ENCODE results near the gene ST7. TPM values are rescaled to one million over a fixed set of nuclear protein-coding genes. Genes with fewer than 3 reads are reported as not detected.

ST7 gene
- total RNA-seq, 1 experiment from 2014 or later, result 12.9 TPM

DNA sequence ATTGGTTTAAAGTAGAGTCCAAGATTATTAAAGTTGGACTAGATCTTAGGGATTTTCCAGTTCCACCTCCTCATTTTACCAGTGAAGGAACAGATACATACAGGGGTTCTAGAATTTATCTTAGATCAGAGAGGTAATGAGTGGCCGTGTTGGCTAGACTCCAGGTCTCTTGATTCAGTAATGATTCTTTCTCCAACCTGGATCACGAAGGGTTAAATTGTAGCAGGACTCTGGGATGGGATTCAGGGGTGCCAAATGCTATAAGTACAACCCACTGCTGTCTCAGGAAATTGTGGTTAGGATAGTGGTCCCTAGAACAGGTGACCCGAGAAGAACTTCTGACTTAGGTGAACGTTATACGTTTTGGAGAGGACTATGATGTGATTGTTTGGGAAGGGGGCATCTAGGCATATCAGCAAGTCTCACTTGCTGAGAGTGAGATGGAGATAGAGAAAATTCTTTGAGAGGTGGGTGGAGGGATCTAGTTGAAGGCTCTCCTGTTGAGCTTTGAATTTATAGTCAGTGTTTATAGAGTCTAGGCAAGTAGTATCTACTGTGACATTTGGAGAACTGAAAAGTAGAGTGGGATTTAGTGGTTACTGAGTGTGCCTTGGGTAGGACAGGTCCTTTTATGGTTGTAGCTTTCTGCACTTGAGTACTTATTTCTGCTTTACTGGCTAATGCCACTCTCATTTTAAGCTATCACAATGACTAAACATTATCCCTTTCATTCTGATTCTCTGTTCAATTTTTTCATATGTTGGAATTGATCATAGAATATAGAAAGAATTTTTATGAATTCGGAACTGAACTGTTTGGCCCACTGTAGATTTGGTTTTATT, 58.3 kb downstream of the ST7 start:
- Histone ChIP-seq H3K18ac (ENCODE audit: insufficient read length, low read depth, low read length) (no peak overlapping the region), H3T11ph (ENCODE audit: low read length) (no peak overlapping the region), H3K14ac (ENCODE audit: insufficient read depth, low read length) (no peak overlapping the region), H3K4me1 (ENCODE audit: insufficient read depth, low read length) (no peaks in the 10 kb centered on the region; the same call in none of the 2 replicates), H2BK15ac (ENCODE audit: low read depth, low read length) (no peak overlapping the region), H3K23me2 (ENCODE audit: insufficient read length, low read depth, low read length, poor library complexity, severe bottlenecking) (no peaks in the 10 kb centered on the region), H3K79me1 (ENCODE audit: insufficient read depth, low read depth, low read length, poor library complexity, severe bottlenecking) (no peaks in the 10 kb centered on the region), H2BK5ac (ENCODE audit: insufficient read length, low read length) (no peak overlapping the region), H3K23ac (ENCODE audit: insufficient read length, low read depth, low read length) (no peak overlapping the region), H2BK12ac (ENCODE audit: insufficient read length, low read depth, low read length) (no peak overlapping the region), H2AFZ (ENCODE audit: low read length) (no peak overlapping the region), H3K79me2 (ENCODE audit: insufficient read depth, low read length) (no peaks in the 10 kb centered on the region; the same call in 1 of the 2 replicates), H4K5ac (ENCODE audit: insufficient read length, low read depth, low read length) (no peak overlapping the region), H2BK120ac (ENCODE audit: low read depth, low read length, poor library complexity, severe bottlenecking) (no peak overlapping the region), H3K9ac (ENCODE audit: extremely low read depth, insufficient read length, low read length) (no peak overlapping the region), H3K56ac (ENCODE audit: insufficient read length, low read depth, low read length) (no peak overlapping the region), H3K27me3 (ENCODE audit: insufficient read depth, low read length) (no peaks in the 10 kb centered on the region), H4K8ac (replicated peaks; ENCODE audit: insufficient read length, low read depth, low read length) (no peak overlapping the region), H3K4me2 (ENCODE audit: insufficient read depth, insufficient read length, low read length) (no peak overlapping the region), H2AK5ac (ENCODE audit: insufficient read length, low read length) (no peak overlapping the region), H3K4ac (ENCODE audit: low read depth, low read length) (no peak overlapping the region), H3K27ac (ENCODE audit: insufficient read length, low read depth, low read length) (no peak overlapping the region), H4K20me1 (ENCODE audit: control insufficient read depth, insufficient read depth, insufficient read length) (no peaks in the 10 kb centered on the region), H4K91ac (ENCODE audit: insufficient read length, low read depth, low read length) (no peak overlapping the region), H3K9me3 (ENCODE audit: control insufficient read depth, low read depth, low read length) (no peaks in the 10 kb centered on the region), H2BK20ac (ENCODE audit: low read depth, low read length, poor library complexity, severe bottlenecking) (no peak overlapping the region)
- H3K9me3 Mint-ChIP-seq, result no peaks in the 10 kb centered on the region
- H3K4me1 Mint-ChIP-seq, result peaks cover 7 to 8% of the 10 kb centered on the region in 2 experiments; a peak in 3 of 4 replicates
- DNase-seq, result no peak
- TF ChIP-seq, protein P1, sequence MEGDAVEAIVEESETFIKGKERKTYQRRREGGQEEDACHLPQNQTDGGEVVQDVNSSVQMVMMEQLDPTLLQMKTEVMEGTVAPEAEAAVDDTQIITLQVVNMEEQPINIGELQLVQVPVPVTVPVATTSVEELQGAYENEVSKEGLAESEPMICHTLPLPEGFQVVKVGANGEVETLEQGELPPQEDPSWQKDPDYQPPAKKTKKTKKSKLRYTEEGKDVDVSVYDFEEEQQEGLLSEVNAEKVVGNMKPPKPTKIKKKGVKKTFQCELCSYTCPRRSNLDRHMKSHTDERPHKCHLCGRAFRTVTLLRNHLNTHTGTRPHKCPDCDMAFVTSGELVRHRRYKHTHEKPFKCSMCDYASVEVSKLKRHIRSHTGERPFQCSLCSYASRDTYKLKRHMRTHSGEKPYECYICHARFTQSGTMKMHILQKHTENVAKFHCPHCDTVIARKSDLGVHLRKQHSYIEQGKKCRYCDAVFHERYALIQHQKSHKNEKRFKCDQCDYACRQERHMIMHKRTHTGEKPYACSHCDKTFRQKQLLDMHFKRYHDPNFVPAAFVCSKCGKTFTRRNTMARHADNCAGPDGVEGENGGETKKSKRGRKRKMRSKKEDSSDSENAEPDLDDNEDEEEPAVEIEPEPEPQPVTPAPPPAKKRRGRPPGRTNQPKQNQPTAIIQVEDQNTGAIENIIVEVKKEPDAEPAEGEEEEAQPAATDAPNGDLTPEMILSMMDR (conservative IDR thresholded peaks at IDR 0.05), result no peak
- H3K27ac Mint-ChIP-seq, result peak overlapping the region in 1 of 3 experiments; percentile 22; a peak in 1 of 7 replicates
- no CpG with 5 or more reads among the region's 6 CpGs for WGBS (ENCODE audit: extremely low coverage, insufficient read length, low lambda C conversion rate)
- H3K4me3 Mint-ChIP-seq, result no peak overlapping the region
- no peaks in the 10 kb centered on the region for H3K27me3 Mint-ChIP-seq (ENCODE audit: low read depth)
- no peaks in the 10 kb centered on the region for H3K36me3 Mint-ChIP-seq (ENCODE audit: insufficient read depth in 1 of 3, low read depth in 3 of 3)
